Anterior cingulate cortex (tissue), 58 donors: ENCODE measurements around the gene IL36RN.
A peak's percentile ranks its signal among the peaks of the same experiment; 100 is the strongest.
"Not testable (repeated sequence)": the region's sequence is repeated elsewhere in the genome, so short reads cannot be mapped to it uniquely, and the experiment has no call there.

Experiments
- DNase-seq, 58 donors: peaks; one replicate each; lab custom pipeline; 2025; lab: John Stamatoyannopoulos, UW

IL36RN gene

DNA sequence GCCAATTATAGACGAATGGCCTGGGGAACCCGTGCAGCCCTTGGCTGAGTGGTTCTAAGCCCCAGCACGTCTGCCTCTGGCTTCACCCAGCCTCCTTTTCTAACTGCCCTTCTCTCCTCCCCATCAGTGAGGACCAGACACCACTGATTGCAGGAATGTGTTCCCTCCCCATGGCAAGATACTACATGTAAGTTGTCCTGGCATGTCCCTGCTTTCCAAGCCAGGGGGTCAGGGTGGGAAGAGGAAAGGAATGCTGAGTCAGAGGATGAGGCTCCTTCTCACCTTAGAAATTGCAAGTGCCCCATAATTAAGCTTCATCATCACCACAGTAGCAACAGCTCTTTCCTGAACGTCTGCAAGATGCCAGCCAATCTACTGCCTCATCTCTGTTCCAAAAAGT lies 13.6 kb downstream of the IL36RN start:
- no peak for DNase-seq

DNA sequence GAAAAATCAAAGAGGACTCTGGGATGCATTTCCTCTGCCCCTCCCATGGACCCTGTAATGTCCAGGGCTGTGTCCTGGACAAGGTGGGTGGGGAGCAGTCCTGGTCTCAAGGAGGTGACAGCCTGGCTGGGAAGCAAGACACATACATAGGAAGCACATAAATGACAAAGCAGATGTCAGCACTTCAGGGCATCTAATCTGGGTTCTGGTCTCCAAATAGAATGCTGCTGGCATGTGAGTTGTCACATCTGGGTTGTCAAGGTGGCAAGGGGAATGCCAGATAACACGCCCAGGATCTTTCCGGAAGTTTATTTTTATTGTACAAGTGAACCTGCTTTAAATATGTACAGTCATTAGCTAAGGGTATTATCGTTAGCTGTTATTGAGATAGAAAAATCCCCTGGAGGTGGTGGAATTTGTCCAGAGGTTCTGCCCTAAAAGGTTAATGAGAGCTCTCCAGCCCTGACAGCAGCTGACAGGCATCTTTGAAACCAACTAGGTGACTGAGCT lies 14.4 kb downstream of the IL36RN start:
- no peak for DNase-seq

DNA sequence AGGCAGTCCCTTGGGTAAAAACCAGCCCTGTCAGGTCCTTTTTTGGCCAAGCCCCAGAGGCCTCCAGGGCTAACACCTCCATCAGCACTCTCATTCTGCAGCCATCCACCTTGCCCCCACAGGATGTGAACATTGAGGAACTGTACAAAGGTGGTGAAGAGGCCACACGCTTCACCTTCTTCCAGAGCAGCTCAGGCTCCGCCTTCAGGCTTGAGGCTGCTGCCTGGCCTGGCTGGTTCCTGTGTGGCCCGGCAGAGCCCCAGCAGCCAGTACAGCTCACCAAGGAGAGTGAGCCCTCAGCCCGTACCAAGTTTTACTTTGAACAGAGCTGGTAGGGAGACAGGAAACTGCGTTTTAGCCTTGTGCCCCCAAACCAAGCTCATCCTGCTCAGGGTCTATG lies 16.0 kb downstream of the IL36RN start:
- DNase-seq = no peak

DNA sequence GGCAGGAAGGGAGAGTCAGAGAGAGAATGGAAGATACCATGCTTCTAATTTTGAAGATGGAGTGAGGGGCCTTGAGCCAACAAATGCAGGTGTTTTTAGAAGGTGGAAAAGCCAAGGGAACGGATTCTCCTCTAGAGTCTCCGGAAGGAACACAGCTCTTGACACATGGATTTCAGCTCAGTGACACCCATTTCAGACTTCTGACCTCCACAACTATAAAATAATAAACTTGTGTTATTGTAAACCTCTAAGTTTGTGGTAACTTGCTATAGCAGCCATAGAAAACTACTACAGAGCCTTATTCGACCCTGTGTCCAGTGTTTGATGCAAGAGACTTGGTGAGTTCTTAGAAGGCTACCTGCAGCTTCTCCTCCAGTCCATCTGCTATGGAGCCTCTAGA lies 16.6 kb downstream of the IL36RN start:
- DNase-seq = no peak

DNA sequence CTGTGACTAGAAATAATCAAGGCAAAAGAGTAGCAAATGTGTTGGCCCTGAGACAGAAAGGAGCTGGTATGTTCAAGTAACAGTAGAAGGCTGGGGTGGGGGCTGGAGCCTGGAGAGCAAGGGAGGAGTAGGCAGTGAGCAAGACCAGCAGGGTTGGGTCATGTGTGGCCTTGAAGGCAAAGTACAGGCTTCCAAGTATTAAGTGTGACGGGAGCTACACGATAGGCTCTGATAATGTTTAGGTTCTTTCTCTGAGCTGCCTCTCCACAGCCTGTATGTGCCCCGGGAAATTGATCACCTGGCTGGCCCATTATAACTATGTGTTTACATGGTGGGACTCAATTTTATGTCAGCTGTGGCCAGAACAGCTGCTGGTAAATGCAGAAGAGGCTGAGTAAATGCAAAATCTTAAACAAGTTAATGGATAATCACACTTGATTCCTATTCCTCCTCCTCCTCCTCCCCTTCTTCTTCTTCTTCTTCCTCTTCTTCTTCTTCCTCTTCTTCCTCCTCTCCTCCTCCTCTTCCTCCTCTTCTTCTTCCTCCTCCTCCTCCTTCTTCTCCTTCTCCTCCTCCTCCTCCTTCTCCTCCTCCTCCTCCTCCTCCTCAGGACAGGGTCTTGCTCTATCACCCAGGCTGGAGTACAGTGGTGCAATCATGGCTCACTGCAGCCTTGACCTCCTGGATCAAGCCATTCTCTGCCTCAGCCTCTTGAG lies 18.1 kb downstream of the IL36RN start:
- no peak for DNase-seq

DNA sequence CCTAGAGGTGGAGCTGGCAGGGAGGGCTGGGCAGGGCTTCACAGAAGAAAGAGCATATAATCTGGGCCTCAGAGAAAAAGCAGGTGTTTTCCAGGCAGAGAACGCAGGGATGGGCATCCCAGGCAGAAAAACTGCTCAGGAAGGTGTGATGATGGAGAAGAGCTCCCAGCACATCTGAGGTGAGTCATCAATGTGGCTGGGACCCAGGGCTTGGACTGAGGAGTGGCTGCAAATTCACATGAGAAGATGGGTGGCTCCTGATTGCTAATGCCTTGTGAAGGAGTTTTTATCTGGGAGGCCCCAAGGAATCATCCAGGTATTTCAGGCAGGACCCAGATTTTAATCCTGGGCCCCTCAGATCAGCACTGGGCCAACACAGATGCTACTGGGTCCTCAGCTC lies 18.9 kb downstream of the IL36RN start:
- peak in 3 of 58 donors; percentile 3 to 13 (median 5) for DNase-seq

DNA sequence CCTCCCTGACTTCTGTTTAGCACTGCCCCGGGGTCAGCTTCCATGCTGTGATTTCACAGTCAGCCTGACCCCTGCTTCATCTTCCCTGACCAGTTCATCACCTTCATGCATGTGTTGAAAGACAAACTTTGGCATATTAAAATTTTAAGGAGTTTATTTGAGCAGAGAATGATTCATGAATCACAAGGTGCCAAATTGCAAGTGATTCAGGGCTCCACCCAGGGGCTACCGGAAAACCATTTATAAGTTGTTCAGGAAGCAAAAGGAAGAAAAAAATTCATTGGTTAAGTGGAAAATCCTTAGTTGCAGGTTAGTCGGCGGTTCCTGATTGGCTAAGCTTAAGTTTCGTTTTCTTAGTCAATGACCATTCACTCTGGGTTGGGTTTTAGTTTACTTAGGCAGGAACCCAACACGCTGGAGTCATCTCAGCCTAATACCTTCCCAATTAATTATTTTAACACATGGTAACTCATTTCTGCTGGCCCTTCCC lies 19.4 kb downstream of the IL36RN start:
- peak in 1 of 58 donors; percentile 51 for DNase-seq

DNA sequence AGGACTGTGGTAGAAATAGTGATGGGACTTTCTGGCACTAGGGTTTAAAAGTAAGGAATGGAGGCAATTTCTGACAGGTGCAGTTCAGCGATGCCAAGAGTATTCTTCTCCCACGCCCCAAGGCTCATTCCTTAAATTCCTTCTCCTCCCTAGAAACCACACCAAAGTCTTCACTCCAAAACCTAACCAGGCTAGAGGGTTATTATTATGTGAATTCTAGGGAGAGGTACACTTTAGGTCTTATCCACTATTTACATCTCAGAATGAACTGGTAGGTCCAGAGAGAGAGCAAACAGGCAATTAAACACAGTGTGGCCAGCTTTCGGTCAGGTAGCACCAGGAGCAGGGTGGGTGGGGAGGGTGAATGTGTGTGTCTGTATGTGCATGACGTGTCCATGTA lies 20.1 kb downstream of the IL36RN start:
- no peak for DNase-seq

DNA sequence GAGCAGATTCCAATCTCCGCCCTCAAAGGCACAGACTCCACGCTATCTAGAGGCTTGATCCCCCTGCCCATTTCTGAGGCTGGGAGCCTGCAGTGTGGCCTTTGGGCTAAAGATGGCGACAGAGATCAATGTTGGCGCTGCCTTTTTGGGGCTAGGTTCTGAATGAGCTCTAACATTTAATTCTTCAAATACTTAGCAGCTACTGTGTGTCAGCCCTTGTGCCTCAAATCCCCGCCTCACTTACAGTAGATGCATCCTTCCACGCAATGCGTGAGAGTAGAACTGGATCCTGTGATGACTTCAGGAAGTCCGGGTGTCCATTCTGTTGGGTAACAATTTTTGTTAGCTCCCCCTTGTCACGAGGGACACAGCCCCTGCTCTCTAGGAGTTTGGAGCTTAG lies 21.1 kb downstream of the IL36RN start:
- peak in 5 of 58 donors; percentile 1 to 11 (median 3) for DNase-seq

DNA sequence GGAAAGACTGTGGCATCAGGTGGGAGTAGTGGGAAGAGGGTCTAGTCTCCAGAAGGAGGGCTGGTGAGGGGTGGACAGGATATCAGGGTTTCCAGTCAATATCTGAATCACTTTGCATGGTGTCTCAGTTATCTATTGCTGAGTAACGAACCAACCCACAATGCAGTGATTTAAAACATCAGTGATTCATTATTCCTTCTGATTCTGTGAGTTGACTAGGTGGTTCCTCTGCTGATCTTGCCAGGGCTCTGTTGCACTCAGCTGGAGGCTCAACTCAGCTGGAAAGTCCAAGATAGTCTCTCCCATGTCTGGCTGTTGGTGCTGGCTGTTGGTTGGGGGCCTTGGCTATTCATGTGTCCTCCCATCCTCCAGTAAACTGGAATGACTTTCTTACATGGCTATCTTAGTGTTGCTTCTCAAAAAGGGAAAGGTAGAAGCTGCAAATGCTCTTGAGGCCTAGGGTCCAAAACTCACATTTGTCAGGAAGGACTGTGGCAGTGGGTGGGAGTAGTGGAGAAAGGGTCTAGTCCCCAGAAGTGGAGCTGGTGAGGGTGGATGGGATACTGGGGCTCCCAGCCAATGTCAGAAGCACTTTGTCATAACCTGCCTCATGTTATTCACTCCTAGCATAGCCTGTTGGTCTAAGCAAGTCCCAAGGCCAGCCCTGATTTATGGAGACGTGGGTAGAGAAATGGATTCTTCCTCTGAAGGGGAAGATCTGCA lies 22.7 kb downstream of the IL36RN start:
- DNase-seq = no peak

DNA sequence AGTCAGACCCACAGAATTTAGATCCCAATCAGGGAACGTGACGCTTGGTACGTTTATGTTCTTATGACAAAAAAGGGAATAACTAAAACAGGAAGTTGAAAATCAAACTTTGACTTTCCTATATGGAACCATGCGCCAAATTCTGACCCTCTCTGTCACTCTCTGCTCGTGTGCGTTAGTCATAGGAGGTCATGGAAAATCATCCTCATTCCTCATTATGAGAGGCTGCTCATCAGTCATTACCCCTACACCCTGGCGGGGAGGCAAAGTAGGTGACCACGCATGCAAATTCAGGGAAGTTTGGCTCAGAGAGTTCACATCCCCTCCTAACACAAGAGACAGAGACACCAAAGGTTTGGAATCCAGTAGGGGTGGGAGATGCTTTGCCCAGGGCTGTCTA lies 24.3 kb downstream of the IL36RN start:
- DNase-seq = no peak

DNA sequence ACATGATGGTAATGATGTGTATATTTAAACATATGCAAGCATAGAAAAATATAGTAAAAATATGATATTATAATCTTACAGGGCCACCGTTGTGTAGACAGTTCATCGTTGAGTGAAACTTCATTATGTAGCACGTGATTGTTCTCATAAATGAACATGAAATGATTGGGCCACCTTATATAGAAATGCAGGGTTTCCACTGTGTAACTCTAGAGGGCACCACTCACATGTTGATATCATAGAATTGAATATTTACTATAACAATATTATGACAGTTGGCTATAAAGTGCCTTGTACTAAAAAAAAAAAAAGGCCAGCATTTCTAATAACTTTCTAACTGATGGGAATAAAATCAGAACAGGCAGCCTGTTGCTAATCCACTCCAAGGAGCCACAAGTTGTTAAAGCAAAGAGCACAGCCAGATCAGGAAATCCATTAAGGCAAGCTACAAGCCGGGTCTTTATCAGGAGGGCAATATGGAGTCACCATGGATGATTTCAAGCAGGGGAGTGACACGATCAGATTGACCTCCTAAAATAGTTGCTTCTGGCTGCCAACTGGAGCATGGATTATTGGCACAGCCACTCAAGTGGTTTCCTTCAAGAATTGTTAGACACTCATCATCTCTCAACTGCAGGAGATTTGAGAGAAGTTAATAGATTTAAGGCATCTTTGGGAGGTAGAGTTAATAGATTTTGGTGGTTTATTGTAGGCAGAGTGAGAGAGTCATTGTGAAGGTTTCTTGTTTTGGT lies 25.4 kb downstream of the IL36RN start:
- no peak for DNase-seq

DNA sequence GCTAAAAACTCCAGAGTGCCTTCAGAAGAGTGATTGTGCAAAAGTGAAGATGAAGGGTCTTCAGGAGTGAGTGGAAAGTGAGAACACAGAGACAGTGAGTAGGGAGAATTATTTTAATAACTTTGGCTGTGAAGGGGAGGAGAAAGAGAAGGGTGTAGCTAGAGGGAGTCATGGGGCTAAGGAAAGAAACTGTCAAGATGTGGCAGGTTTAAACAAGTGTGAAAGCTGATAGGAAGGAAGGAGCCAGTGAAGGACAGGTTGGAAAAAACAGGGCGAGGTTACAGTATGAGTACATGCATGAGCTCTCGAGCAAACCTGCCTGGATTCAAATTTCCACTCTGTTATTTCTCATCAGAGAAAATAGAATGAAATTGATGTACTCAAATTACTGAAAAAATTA lies 26.5 kb downstream of the IL36RN start:
- DNase-seq = no peak

DNA sequence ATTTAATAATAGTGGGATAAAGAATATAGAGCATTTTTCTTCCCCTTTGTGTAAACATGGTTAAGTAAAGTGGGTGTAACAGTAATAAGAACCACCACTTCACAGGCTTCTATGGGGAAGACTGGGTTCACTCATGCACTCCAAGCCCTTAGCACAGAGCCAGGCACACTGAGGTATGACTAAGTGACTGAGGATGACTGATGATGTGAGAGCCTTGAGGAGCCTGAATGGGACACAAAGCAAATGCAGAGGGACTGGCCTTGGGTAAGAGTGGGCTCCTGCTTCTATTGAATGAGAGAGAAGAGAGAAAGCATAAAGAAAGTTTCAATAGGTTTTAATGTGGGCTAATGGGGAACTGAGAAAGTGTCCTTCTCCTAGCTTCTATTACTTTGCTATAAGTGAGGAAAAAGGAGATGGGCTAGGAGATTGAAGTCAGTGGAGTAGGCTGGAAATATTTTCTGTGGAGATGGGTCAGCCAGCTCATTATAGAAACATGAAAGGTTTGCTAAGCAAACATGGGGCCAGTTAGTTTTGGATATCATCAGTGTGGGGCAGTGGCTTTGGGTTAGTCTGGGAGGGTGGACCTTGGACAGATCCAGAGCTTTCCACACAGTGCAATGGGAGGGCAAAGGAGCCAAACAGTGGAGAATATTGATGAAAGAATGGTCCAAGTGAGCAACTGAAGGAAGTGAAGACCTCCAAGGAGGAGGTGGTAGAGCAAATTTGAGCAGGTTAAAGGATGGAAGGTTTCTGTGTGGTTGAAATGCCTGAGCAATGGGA lies 29.4 kb downstream of the IL36RN start:
- no peak for DNase-seq

DNA sequence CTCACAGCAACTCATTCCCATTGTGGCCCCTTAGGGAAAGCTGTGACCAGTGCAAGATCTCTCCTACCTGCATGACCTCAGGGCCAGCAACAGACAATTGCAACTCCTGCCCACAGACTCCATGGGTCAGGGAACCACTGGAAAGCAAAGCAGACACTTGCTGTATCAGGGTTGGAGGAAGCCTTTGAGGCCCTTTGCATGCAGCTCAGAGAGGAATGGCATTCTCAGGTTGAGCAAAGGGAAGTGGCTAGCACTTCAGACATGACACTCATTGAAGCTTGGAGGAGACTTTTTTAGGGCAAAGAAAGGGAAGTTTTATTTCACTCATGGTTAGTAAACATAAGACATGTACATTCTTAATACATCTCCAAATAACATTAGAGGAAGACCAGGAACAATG lies 30.9 kb downstream of the IL36RN start:
- DNase-seq = no peak

DNA sequence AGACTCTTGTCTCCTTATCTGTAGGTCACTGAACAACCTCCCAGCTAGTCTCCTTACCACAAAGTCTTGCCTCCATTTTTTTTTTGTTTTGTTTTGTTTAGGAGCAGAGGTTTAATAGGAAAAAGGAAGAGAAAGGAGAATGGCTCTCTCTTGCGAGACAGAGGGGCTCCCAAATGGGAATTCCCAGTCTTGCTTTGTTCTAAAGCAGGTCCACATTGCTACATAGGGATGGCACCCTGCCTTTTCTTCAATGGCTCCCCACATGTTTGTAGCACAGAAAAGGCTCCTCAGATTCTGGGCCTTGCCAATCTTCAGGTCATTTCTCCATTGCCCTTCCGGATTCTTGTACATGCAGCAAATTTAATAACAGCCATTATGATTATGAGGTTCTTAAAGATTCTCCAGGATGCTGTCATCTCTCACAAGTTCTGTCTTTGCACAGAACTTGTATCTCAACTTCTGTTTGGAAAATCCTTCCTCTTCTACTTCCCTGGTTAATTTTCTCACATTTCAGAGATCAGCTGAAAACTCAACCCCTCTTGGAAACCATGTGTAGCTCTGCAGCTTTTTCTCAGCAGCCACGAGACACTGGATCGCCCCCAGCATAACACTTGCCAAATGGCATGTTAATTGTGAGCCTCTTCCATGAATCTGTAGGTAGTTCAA lies 32.4 kb downstream of the IL36RN start:
- no peak for DNase-seq

DNA sequence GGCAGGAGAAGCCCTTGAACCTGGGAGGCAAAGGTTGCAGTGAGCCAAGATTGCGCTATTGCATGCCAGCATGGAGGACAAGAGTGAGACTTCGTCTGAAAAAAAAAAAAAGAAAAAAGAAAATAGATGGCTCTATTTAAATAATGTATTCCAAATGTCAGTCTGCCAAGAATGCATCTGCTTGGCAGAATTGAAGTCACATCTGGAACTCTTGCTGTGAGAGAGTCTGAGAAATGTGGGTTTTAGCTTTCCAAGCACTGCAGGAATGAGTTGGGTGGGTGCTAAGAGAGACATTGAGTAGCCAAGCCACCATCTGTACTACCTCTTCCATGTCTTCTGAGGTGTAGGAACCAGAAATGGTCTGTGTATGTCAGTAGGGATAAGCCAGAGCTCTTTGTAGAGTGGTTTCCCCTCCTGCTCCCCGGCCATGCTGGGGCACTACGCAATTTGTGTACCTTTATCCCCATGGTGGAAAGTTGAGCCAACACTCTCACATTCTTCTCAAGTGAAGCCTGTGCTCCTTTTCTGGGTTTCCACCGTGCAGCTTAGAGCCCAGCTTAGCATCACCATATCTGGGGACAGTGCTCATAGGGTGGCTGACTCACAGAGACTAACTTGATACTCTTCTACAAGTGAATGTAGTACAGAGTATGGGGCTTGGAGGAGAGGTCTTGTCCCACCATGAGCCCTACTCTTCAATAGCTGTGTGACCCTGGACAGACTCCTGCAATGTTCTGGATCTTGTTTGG lies 34.0 kb downstream of the IL36RN start:
- no peak for DNase-seq

DNA sequence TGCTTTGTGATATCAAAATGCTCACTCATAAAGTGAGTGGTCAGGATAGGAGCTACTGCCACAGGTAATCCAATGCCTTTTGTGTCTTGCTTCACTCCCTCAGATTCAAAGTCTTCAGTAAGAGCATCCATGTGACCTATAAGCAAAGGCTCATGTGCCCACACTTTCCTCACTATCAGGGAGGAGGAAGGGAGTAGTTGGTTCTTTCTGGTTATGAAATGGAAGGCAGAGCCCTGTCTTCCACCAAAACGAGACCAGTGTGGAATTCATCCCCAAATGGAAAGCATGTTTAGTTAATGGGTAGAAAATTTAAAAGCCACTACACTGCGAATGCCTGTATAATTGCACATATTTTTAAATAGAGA lies 34.6 kb downstream of the IL36RN start:
- DNase-seq = no peak

DNA sequence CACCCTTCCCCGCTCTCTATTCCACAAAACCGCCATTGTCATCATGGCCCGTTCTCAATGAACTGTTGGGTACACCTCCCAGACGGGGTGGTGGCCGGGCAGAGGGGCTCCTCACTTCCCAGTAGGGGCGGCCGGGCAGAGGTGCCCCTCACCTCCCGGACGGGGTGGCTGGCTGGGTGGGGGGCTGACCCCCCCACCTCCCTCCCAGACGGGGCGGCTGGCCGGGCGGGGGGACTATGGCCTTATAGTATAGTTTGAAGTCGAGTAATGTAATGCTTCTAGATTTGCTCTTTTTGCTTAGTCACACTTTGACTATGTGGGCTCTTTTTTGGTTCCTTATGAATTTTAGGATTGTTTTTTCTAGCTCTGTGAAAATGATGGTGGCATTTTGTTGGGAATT lies 37.3 kb downstream of the IL36RN start:
- not testable (repeated sequence) for DNase-seq
